Activated CD8-positive, alpha-beta memory T cell treated with anti-CD3 and anti-CD28 coated beads for 1 hour (primary cell): ENCODE results near the gene CEP128.

ENCODE experiments used
- DNase-seq, 2 donors: peaks; one replicate each; pipeline ENCODE4 v3.0.0-alpha.2; 2020; ENCODE audit warnings: low read depth in 1 of 2; ENCODE audit errors: extremely low read depth in 1 of 2

Gene CEP128

DNA sequence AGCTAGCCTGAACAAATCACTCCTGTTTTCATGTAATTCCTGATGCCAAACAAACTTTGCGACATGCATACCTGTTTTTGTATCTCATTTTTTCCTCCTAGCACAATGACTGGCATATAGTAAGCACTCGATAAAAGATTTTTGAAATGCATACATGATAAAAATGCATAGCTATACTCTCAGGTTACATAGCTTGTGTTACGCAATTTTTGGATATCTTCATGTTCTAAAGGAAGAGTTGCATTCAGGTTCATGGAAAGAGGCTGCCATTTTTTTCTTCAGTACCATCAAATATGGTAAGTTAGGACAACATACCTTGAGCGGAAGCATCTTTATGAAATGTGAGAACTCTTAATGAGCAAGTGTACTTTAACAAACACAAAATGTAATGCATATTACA is 445.4 kb downstream of the CEP128 start:
- DNase-seq = no peak

DNA sequence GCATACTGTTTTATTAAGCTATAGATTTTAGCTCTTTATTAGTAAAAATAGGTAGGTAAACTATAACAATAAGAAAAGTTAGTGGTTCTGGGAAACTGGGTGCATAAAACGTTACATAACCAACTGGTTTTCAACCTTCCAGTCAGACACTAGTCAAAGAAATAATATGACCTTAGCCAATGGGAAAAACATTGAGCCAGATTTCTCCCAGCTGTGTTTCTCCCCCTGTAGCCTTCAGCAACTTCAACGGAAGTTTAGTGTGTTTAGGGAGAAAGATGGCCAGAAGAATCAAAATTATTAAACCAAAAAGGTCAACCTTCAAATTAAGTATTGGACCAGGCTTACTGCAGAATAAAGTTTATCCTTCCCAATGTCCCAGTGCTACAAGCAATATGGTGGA is 446.8 kb downstream of the CEP128 start:
- DNase-seq = no peak

DNA sequence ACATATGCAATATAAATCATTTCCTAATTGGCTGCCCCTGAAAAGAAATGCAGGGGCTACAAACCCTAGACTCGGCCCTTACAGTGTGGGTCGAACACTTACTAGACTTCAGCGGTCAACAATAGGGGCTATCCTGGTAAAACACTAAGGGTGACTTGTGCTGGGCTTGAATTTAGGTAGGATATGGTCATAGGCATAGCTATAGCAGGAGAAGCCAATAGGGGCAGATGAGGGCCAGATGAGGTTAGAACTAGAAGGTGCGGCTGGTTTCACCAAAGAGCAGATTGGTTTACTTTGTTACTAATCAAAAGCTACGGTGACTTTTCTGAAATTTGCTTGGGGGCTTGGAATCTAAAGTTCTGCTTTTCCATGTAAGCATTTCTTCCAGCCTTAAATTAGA is 447.9 kb downstream of the CEP128 start:
- no peak for DNase-seq

DNA sequence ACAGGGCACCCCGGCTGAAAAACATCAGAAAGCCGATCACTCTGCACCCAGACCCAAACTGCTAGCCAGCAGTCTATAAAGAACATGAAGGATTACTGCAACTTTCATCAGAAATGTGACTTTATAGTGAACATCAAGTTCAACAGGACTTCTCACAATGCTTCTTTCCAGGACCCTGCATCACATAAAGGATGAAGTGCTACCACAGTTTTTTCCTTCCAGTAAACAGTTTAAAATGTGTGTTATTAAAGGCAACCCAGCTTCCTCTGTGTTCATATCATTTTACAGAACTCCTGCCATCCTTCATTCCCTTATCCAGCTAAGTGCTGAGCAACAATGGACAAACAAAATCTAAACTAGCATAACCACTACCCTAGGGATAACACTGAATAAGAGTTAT is 449.9 kb downstream of the CEP128 start:
- DNase-seq = no peak

DNA sequence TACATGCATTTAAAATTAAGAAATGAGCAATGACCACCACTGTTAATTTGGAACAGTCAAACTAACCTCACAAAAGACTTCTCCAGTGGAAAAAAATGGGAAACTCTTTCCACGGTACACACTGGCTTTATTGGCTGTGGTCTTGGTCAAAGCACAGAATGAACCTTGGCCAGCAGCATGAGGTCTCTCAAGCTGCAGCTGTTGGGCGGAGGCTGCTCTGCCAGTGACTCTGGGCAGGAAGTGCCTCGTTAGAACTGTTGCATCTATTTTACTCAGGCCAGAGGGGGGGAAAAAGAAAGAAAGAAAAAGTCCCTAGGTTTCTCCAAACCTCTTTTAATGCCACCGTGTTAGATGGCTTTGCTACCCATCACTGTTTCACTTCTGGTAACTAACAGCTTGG is 450.4 kb downstream of the CEP128 start:
- DNase-seq = no peak

DNA sequence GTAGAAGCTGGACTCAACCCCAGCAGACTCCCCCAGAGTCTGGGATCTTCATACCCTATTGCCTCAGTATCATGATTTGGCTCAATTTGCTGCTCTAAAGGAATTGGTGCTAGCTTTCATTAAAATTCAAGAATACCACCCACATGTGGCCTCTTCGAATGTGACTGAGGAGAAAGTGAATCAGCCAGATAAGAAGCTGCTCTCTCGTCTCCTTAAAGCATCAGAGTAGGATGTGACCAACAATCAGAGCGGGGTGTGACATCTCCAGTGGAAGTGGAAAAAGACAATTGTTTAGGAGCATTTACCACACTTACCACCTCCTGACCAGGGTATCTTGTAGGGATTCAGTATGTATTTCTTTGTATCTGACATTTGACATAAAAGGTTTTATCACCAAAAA is 452.0 kb downstream of the CEP128 start:
- DNase-seq = no peak

DNA sequence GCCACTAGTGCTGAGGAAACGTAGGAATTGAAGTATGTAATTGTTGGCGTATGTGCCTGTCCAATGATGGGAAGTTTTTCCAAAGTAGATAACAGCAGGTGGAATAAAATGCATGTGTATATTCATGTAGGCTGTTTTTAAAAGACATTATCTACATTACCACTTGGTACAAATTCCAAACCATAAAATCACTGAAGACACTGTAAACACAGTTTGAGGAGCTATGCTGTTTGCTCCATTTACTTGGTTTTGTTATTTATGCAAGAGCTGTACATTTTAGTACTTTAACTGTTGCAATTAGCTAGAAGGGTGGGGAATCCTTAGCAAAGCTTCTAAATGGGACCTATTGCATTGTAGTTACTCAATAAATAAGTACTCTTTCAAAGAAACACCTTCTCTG is 455.8 kb downstream of the CEP128 start:
- DNase-seq = no peak

DNA sequence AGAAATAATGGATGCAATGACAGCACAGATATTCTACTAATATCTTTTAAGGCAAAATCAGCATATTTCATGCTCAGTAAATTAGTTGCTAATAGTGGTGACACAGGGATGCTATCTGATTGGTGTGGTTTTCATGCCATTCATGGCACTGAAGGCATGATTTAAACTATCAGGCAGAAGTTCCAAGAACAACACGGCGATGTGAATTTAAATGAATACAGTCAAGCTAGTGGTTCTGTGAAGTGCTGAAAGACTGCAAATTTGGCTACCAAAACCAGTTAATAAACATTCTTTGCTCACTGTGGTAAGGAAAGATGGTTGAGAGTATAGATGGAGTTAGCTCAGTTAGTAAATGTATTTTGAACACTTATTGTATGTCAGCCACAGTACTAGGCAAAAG is 458.2 kb downstream of the CEP128 start:
- no peak for DNase-seq

DNA sequence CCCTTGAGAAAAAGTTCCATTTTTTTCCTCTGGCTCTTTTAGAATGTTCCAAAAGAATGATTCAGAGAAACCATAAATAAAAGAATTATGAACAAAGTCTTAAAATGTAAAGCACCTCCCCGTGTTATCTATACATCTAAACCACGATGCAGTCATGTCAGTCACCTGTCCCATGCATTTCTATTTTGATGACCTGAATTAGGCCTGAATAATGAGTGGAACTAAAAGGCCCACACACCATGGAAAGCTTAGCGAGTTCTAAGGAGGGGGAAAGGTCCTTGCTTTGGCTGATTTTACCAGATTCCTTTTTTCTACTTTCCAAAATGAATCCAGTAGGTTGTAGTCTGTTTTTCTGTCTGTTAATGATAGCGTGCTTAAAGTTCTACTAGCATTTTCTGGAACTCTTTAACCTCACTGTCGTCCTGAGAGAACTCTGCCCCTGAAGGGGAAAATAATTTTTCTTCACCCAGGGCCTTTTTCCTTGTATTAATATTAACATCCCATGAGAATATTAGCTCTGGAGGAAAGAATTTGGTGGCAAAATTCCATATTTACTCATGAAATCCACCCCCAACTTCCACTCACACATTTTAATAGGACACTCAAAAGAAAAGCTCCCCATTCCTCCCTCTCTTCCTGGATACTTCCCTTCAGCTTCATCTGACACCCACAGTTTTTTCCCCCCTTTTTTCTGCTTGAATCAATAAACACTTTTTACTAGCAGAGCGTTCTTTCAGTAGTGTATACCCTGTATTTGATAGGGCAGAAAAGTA is 464.0 kb downstream of the CEP128 start:
- DNase-seq = no peak

DNA sequence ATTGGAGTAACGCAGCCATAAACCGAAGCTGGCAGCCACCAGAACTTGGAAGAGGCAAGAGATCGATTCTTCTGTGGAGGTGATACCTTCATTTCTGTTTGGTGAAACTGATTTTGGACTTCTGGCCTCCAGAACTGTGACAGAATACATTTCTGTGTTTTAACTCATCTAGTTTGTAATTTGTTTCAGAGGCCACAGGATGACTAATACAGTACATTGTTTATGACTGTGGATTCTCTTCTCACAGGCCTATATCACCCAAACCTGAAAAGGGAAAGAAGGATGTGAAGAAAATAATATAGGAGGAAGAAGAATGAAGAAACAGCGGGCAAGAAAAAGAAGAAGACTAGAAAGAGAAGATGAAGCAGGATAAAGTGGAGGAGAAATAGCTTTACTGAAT is 466.5 kb downstream of the CEP128 start:
- no peak for DNase-seq

DNA sequence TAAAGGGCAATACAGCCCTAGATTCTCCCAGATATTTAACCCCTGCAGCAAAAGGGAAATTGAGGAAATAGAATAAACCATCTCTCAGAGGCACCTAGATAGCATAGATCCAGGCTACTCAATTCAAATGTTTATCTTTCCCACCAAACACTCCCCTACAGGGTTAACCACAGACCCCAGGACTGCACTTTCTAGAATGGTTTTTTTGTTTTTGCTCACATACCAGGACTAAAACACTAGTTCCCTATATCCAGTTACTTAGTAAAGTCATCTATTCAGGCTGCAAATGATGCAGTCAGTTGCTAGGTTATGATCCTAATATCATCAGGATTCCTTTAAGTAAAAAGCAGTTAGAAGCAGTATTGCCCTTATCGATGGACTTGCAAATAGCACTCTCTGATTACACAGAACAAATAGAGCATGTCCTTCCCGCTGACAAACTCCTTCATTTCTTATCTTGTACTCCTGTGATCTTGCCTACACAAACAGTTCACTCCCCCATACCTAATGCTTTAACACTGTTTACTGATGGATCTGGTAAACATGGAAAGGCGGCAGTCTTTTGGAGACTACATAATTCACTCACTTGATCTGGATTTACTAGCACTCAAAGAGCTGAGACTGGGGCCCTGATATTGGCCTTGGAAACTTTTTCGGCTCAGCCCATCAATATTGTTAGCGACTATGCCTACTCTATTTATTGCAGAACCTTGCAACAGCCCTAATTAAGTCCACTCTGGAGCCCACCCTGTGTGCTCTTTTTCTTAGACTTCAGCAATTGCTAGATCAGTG is 473.0 kb downstream of the CEP128 start:
- DNase-seq = no peak

DNA sequence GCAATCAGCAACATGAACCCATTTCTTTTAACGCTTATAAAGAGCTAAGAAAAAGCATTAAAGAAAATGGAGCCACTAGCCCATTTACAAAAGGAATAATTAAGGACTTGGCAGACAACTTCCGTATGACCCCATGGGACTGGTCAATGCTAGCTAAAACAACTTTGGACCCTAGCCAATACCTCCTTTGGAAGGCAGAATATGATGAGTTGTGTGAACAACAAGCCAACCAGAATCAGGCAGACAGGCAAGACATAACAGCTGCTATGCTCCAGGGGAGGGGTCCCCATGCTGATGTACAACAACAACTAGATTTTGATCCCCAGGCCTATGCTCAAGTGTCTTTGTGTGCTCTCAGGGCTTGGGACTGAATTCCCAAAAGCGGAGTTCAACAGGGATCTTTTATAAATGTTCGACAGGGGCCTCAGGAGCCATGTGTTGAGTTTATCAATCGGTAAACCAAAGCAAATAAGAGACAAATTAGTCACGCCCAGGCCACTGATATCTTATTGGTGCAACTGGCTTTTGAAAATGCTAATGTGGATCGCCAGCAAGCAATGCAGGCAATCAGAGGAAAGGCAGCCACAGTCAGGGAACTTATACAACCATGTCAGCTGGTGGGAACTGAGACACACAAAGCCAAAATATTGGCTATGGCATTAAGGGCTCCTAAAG is 475.9 kb downstream of the CEP128 start:
- no peak for DNase-seq

DNA sequence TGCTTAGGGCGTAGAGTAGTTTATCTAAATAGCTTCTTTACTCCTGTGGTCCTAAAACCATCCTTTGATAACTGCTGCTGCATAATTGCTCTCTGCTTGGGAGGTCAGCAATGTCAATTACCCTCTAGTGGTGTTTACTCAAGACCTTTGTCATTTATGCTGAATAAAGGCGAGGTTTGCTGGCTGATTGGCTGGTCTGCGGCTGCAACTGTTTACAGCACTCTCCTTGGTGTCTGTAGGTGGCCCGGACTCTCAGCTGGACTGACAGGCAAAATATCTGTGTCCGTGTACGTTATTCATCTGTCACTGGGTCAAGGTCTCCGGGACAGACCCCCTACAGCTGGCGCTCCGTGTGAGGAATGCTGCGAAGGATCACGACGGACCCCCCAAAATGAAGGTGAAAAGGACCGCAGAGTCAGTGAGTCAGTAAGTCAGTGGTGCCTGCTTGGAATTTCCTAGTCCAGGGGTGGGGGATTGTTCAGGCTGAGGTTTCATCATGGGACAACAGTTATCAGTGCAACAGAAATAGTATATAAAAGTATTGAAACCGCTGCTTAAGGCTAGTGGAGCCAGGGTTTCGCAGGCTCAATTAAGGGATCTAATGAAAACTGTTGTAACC is 476.9 kb downstream of the CEP128 start:
- no peak for DNase-seq

DNA sequence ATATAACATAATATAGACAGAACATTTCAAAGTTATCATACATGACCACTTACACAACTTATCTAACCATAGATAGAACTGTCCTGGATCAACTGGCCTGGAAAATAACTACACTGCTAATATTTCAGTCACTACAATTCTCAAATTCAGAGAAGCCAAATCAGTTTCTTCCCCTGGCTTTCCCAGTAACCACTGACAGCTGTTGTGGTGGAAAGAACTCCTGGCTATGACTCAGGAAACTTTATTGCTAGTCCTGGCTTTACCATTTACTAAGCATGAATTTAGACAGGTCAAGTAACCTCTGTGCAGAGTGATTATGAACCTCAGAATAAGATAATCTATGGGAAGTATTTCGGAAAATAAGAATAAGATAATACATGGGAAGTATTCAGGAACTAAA is 485.3 kb downstream of the CEP128 start:
- no peak for DNase-seq

DNA sequence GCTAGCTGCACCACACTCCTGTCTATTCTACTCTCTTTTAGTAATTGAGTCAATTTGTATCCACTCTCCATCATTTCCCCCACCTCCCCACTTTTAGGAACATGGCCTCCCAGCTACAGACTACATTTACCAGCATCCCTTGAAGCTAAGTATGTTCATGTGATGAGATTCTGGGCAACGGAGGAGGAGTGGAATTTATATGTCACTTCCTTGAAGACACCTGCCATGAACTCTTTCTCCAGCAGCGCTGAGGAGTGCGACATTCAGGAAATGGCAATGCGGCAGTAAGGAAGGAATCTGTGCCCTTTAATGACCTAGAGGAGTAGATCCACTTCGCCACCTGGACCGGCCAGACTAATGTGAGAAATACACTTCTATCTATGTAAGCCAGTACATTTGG is 486.5 kb downstream of the CEP128 start:
- no peak for DNase-seq

DNA sequence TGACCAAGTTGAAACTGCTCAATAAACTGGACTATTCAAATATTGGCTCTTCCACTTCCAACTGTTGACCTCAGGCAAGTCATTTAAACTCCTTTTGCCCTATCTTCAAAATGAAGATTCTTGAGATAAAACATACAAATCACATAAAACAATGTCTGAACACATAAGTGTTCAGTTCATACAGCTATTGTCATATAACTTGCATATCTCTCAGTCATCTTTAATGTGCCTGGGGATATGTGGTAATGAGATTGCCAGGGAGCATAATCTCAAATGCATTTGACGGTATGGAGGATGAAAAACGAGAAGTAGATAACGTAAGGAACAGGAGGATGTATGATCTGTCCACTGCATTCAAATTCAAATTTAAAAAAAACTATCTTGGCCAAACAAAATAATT is 493.3 kb downstream of the CEP128 start:
- DNase-seq = no peak

DNA sequence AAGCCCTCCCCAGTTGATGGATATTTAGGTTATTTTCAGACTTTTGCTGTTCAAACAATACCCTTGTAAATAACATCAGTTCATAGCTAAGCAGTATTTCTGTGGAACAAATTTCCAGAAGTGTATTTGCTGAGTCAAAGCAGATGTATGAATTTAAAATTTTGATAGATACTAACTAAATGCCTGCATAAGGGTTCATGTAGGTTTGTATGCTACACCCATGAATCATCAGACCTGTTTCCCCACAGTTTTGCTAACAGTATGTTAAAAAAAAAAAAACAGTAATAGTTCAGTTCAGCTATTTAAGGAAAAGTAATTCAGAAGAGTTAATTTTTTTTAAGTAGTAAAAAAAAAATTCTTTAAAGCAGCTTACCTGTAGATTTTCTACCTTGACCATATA is 494.1 kb downstream of the CEP128 start:
- no peak for DNase-seq
